ENCODE results near the gene SMIM20. TPM values are rescaled to one million over a fixed set of nuclear protein-coding genes. Genes with fewer than 3 reads are reported as not detected.

SMIM20 gene
- polyA plus RNA-seq, 1 donor = 43.2 TPM

- no peak for DNase-seq (ENCODE audit: low read depth)
Measured at GRCh38 chr4:25954293-25954904, 40.4 kb downstream of the SMIM20 start.

- DNase-seq (ENCODE audit: low read depth) = no peak
Measured at GRCh38 chr4:25955705-25956104, 41.7 kb downstream of the SMIM20 start.

GRCh38 chr4:25956260-25956659 lies 42.2 kb downstream of the SMIM20 start:
- no peak for DNase-seq (ENCODE audit: low read depth)

- DNase-seq (ENCODE audit: low read depth) = no peak
Measured at GRCh38 chr4:25958110-25958509, 44.1 kb downstream of the SMIM20 start.

GRCh38 chr4:25962393-25962792 lies 48.4 kb downstream of the SMIM20 start:
- DNase-seq (ENCODE audit: low read depth) = no peak

GRCh38 chr4:25965629-25966028 lies 51.6 kb downstream of the SMIM20 start:
- no peak for DNase-seq (ENCODE audit: low read depth)

- DNase-seq (ENCODE audit: low read depth) = no peak
Measured at GRCh38 chr4:25966171-25966570, 52.2 kb downstream of the SMIM20 start.

GRCh38 chr4:25969374-25970155 lies 55.5 kb downstream of the SMIM20 start:
- DNase-seq (ENCODE audit: low read depth) = no peak

- DNase-seq (ENCODE audit: low read depth) = no peak
Measured at GRCh38 chr4:25970226-25970675, 56.2 kb downstream of the SMIM20 start.

- DNase-seq (ENCODE audit: low read depth) = no peak
Measured at GRCh38 chr4:25970691-25971432, 56.8 kb downstream of the SMIM20 start.

- DNase-seq (ENCODE audit: low read depth) = no peak
Measured at GRCh38 chr4:25972366-25972765, 58.3 kb downstream of the SMIM20 start.

GRCh38 chr4:25972984-25973745 lies 59.1 kb downstream of the SMIM20 start:
- DNase-seq (ENCODE audit: low read depth) = no peak

- DNase-seq (ENCODE audit: low read depth) = no peak
Measured at GRCh38 chr4:25976780-25977179, 62.8 kb downstream of the SMIM20 start.

- no peak for DNase-seq (ENCODE audit: low read depth)
Measured at GRCh38 chr4:25977397-25978170, 63.6 kb downstream of the SMIM20 start.

- no peak for DNase-seq (ENCODE audit: low read depth)
Measured at GRCh38 chr4:25978327-25978726, 64.3 kb downstream of the SMIM20 start.

Other genes starting within 250 kb of the SMIM20 start
- gene SEL1L3, start 51.2 kb upstream of the SMIM20 start, polyA plus RNA-seq (ENCODE audit: insufficient read length) = 16.3 TPM

All from forelimb muscle (tissue), 1 donor.